Measurements from ENCODE around the gene RNF126.

GRCh38 chr19:616062-616700, 46.8 kb downstream of the RNF126 start:
- TF ChIP-seq POLR2A (IDR thresholded peaks at IDR 0.05; ENCODE audit: low read length), result no peak
- no peak for TF ChIP-seq GATA1 (IDR thresholded peaks at IDR 0.05; ENCODE audit: low read depth, low read length)
